Trophoblast cell (in vitro differentiated cells and primary cell): ENCODE data around the gene SPRED2.

Experiments used
- DNase-seq, 2 donors: peaks; one replicate each; pipeline ENCODE4 v3.0.0-alpha.2; 2016
- H2AFZ ChIP-seq: 2 replicates; pipeline ENCODE4 v1.6.1; 2013; ENCODE audit warnings: low read length, moderate library complexity, mild to moderate bottlenecking; ENCODE audit not compliant: insufficient read depth, poor library complexity
- H2AK5ac ChIP-seq: 2 replicates; pipeline ENCODE4 v1.6.1; 2013; ENCODE audit warnings: mild to moderate bottlenecking, low read length
- H2BK120ac ChIP-seq: 2 replicates; pipeline ENCODE4 v1.6.1; 2013; ENCODE audit warnings: low read length, mild to moderate bottlenecking, moderate library complexity; ENCODE audit not compliant: insufficient read depth, poor library complexity
- H2BK12ac ChIP-seq: 2 replicates; pipeline ENCODE4 v1.6.1; 2013; ENCODE audit warnings: mild to moderate bottlenecking, low read length, moderate library complexity
- H2BK5ac ChIP-seq: 2 replicates; pipeline ENCODE4 v1.6.1; 2013; ENCODE audit warnings: low read length, low read depth, moderate library complexity, mild to moderate bottlenecking; ENCODE audit not compliant: poor library complexity
- H3K14ac ChIP-seq: 2 replicates; pipeline ENCODE4 v1.6.1; 2013; ENCODE audit warnings: mild to moderate bottlenecking, low read length
- H3K18ac ChIP-seq: 2 replicates; pipeline ENCODE4 v1.6.1; 2013; ENCODE audit warnings: mild to moderate bottlenecking, low read length
- H3K23ac ChIP-seq: 2 replicates; pipeline ENCODE4 v1.6.1; 2013; ENCODE audit warnings: low read length
- H3K27ac ChIP-seq: 2 replicates; pipeline ENCODE4 v1.5.1; 2013; ENCODE audit warnings: low read depth, mild to moderate bottlenecking, inconsistent platforms, low read length, moderate library complexity
- H3K27me3 ChIP-seq: 2 replicates; pipeline ENCODE4 v1.6.1; 2013; ENCODE audit warnings: inconsistent platforms, mild to moderate bottlenecking, low read length, moderate library complexity; ENCODE audit not compliant: insufficient read depth
- H3K36me3 ChIP-seq, 2 experiments: 1 replicate in 1 of 2; 2 replicates in 1 of 2; pipeline ENCODE4 v1.6.1; 2013; ENCODE audit warnings: low read length in 2 of 2, mild to moderate bottlenecking in 2 of 2, moderate library complexity in 1 of 2; ENCODE audit not compliant: insufficient read depth in 2 of 2, control insufficient read depth in 1 of 2
- H3K4ac ChIP-seq: 2 replicates; pipeline ENCODE4 v1.6.1; 2013; ENCODE audit warnings: low read depth, mild to moderate bottlenecking, low read length, moderate library complexity
- H3K4me1 ChIP-seq, 2 experiments: 1 replicate in 1 of 2; 2 replicates in 1 of 2; pipeline ENCODE4 v1.6.1; 2013; ENCODE audit warnings: low read length in 2 of 2, mild to moderate bottlenecking in 2 of 2, moderate library complexity in 1 of 2; ENCODE audit not compliant: insufficient read depth in 2 of 2, control insufficient read depth in 1 of 2
- H3K4me2 ChIP-seq: 2 replicates; pipeline ENCODE4 v1.6.1; 2013; ENCODE audit warnings: inconsistent platforms, mild to moderate bottlenecking, low read length, moderate library complexity
- H3K4me3 ChIP-seq: 2 replicates; pipeline ENCODE4 v1.5.1; 2013; ENCODE audit warnings: mild to moderate bottlenecking, low read depth, low read length, inconsistent platforms
- H3K79me1 ChIP-seq: one replicate; pipeline ENCODE4 v1.6.1; 2013; ENCODE audit warnings: low read length
- H3K79me2 ChIP-seq: 2 replicates; pipeline ENCODE4 v1.6.1; 2013; ENCODE audit warnings: low read length, mild to moderate bottlenecking; ENCODE audit not compliant: control insufficient read depth, insufficient read depth, poor library complexity
- H3K9ac ChIP-seq: 2 replicates; pipeline ENCODE4 v1.6.1; 2013; ENCODE audit warnings: mild to moderate bottlenecking, low read length
- H3K9me3 ChIP-seq: 2 replicates; pipeline ENCODE4 v1.6.1; 2013; ENCODE audit warnings: low read depth, mild to moderate bottlenecking, control low read depth, inconsistent platforms, low read length; ENCODE audit not compliant: insufficient read depth
- H4K12ac ChIP-seq: 2 replicates; pipeline ENCODE4 v1.6.1; 2013; ENCODE audit warnings: low read depth, mild to moderate bottlenecking, low read length, moderate library complexity
- H4K8ac ChIP-seq: 2 replicates; pipeline ENCODE4 v1.6.1; 2013; ENCODE audit warnings: low read depth, mild to moderate bottlenecking, low read length, moderate library complexity
- H4K91ac ChIP-seq: one replicate; pipeline ENCODE4 v1.6.1; 2013; ENCODE audit warnings: low read depth, mild to moderate bottlenecking, low read length, moderate library complexity
- WGBS: extraction: QIAGEN DNeasy Blood & Tissue Kit; methylation state at CpG from one replicate; pipeline ENCODE4 v1.1.7; 2013; ENCODE audit warnings: missing lambda C conversion rate; ENCODE audit not compliant: insufficient read length, insufficient coverage; ENCODE audit errors: extremely low coverage; 5-methylcytosine and 5-hydroxymethylcytosine counted together

Gene SPRED2

DNA sequence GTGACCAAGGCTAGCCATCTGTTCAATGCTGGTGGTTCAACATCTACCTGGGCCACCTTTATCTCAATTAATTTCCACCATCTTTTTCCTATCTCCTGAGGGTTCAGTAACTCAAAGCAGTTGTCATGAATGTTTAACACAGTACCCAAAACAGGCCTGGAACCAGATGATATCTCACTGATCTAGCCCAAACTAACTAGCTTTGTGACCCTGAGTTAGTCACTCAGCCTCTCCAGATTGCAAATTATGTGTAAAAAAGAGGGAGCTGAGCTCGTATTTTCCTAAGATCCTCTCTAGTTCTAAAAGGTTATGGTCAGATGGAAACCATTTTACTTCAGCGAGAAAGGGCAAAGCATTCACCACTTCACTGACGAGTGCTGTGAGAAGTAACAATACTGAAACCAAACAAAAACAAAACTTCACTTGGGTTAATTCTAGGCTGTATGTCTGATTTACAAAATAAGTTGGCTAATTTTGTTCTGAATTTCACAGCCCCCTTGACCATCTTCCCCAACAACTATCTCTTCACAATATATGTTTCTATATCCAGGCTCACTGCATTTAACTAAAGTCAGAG, 14.8 kb downstream of the SPRED2 start:
- WGBS = no CpG with 5 or more reads among the region's 3 CpGs
- Histone ChIP-seq H4K8ac (no peak overlapping the region), H3K4me2 (no peak overlapping the region), H3K9ac (no peak overlapping the region), H3K23ac (no peak overlapping the region), H3K18ac (no peak overlapping the region), H3K79me1 (no peaks in the 10 kb centered on the region), H3K4me1 (no peaks in the 10 kb centered on the region), H3K4ac (no peak overlapping the region), H3K79me2 (no peaks in the 10 kb centered on the region), H2AFZ (no peak overlapping the region), H4K91ac (no peak overlapping the region), H4K12ac (no peak overlapping the region), H2AK5ac (no peak overlapping the region), H3K14ac (no peak overlapping the region), H2BK120ac (no peak overlapping the region), H2BK12ac (no peak overlapping the region), H3K27me3 (no peaks in the 10 kb centered on the region), H3K36me3 (no peaks in the 10 kb centered on the region), H2BK5ac (no peak overlapping the region), H3K9me3 (no peaks in the 10 kb centered on the region), H3K27ac (no peak overlapping the region), H3K4me3 (no peak overlapping the region)
- no peak for DNase-seq

DNA sequence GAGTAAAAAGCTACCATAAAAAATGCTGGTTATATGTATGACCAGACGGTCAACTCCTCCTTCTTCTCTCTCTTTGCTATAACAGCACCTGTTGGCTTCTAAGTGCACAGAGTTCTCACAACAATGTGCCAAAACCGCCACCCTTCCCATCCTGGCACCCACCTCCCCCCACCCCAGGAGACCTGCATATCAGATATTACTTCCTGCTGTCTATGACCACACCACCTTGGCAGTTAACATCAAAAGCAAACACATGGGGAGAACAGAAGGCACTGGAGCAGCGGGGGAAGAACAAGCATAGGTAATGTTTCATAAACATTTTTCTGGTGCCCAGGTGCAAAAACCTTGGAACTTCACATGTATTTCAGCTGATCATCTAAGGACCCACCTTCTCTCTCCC, 15.5 kb downstream of the SPRED2 start:
- no peak overlapping the region for H3K14ac ChIP-seq
- DNase-seq = no peak
- no peaks in the 10 kb centered on the region for H3K9me3 ChIP-seq
- no peak overlapping the region for H2BK120ac ChIP-seq
- H4K8ac ChIP-seq = no peak overlapping the region
- H3K18ac ChIP-seq = no peak overlapping the region
- H2AFZ ChIP-seq = no peak overlapping the region
- no peak overlapping the region for H3K27ac ChIP-seq
- H3K4ac ChIP-seq = no peak overlapping the region
- no peak overlapping the region for H3K4me3 ChIP-seq
- no peak overlapping the region for H4K12ac ChIP-seq
- no peak overlapping the region for H3K4me2 ChIP-seq
- WGBS = no CpG with 5 or more reads among the region's 3 CpGs
- no peaks in the 10 kb centered on the region for H3K4me1 ChIP-seq
- no peaks in the 10 kb centered on the region for H3K79me2 ChIP-seq
- H2AK5ac ChIP-seq = no peak overlapping the region
- H3K9ac ChIP-seq = no peak overlapping the region
- H3K23ac ChIP-seq = no peak overlapping the region
- H3K79me1 ChIP-seq = no peaks in the 10 kb centered on the region
- H2BK12ac ChIP-seq = no peak overlapping the region
- H3K27me3 ChIP-seq = no peaks in the 10 kb centered on the region
- no peaks in the 10 kb centered on the region for H3K36me3 ChIP-seq
- no peak overlapping the region for H2BK5ac ChIP-seq
- no peak overlapping the region for H4K91ac ChIP-seq

DNA sequence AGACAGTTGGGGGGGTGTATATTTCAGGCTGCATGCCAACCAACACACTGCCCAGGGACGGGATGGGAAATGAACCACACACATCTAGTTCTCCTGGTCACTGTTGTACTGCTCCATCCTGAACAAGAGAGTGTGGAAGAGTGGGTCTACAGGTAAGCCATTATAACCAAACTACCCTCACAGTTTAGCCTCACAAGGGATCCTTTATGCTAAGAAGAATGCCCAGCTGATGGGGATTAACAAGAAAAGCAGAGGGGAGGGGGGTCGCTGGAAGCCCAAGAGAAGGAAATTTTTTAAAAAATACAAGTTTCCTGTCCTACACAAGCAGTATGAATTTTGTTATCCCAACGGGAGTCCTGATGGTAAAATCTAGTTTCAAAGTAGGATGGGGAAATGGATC, 16.1 kb downstream of the SPRED2 start:
- Histone ChIP-seq H3K79me1 (no peaks in the 10 kb centered on the region), H3K4me1 (no peaks in the 10 kb centered on the region), H3K27me3 (no peaks in the 10 kb centered on the region), H3K4ac (no peak overlapping the region), H2AFZ (no peak overlapping the region), H2BK5ac (no peak overlapping the region), H3K27ac (no peak overlapping the region), H2BK12ac (no peak overlapping the region), H3K9ac (no peak overlapping the region), H3K4me2 (no peak overlapping the region), H3K79me2 (no peaks in the 10 kb centered on the region), H2BK120ac (no peak overlapping the region), H4K12ac (no peak overlapping the region), H2AK5ac (no peak overlapping the region), H3K36me3 (no peaks in the 10 kb centered on the region), H4K8ac (no peak overlapping the region), H4K91ac (no peak overlapping the region), H3K23ac (no peak overlapping the region), H3K18ac (no peak overlapping the region), H3K4me3 (no peak overlapping the region), H3K14ac (no peak overlapping the region), H3K9me3 (no peaks in the 10 kb centered on the region)
- no peak for DNase-seq
- WGBS = no CpG with 5 or more reads among the region's 3 CpGs

DNA sequence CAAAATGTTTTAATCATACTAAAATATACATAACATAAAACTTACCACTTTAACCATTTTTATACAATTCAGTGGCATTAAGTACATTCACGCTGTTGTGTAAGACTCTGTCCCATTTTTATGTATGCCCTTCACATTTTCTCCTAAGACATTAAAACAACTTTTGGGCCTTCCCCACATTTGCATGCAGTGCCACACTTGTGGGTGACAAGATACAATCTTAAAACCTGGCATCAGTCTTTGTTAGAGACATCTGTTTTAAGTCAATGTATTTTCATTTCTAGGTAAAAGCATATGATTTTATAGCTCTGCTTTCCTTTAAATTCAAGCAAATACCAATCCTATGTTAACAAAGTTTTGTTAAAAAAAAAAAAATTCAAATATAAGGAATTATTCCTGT, 17.3 kb downstream of the SPRED2 start:
- Histone ChIP-seq H4K91ac (no peak overlapping the region), H4K8ac (no peak overlapping the region), H3K9me3 (no peaks in the 10 kb centered on the region), H2AK5ac (no peak overlapping the region), H2BK5ac (no peak overlapping the region), H3K79me1 (no peaks in the 10 kb centered on the region), H3K18ac (no peak overlapping the region), H3K4me3 (no peak overlapping the region), H3K36me3 (no peaks in the 10 kb centered on the region), H2BK120ac (no peak overlapping the region), H3K4me1 (no peaks in the 10 kb centered on the region), H2BK12ac (no peak overlapping the region), H3K4ac (no peak overlapping the region), H3K9ac (no peak overlapping the region), H2AFZ (no peak overlapping the region), H3K23ac (no peak overlapping the region), H3K27ac (no peak overlapping the region), H3K14ac (no peak overlapping the region), H3K27me3 (no peaks in the 10 kb centered on the region), H3K4me2 (no peak overlapping the region), H4K12ac (no peak overlapping the region), H3K79me2 (no peaks in the 10 kb centered on the region)
- no CpG with 5 or more reads among the region's 1 CpG for WGBS
- no peak for DNase-seq
